Right atrium auricular region (tissue), 2 donors: ENCODE results near the gene CASKIN2. TPM values are rescaled to one million over a fixed set of nuclear protein-coding genes. Genes with fewer than 3 reads are reported as not detected.

Source experiments
- DNase-seq: peaks from one replicate; pipeline ENCODE4 v3.0.0-alpha.2; 2019; ENCODE audit warnings: low spot score
- H3K27ac ChIP-seq, 2 donors: fragments of 200-600 bp; sonication (generic); 1 replicate in 1 of 2; 2 replicates in 1 of 2; pipeline ENCODE4 v1.5.1; 2016 to 2019
- H3K27me3 ChIP-seq, 2 donors: fragments of 200-600 bp; sonication (generic); one replicate each; pipeline versions ENCODE4 v1.5.1 to v1.6.0; 2017 to 2019
- H3K36me3 ChIP-seq: fragments of 200-600 bp; sonication (generic); one replicate; pipeline ENCODE4 v1.5.1; 2016
- H3K4me1 ChIP-seq, 2 donors: fragments of 200-600 bp; sonication (generic); one replicate each; pipeline versions ENCODE4 v1.5.1 to v1.6.0; 2017 to 2019
- H3K4me3 ChIP-seq, 2 donors: fragments of 200-600 bp; sonication (generic); 1 replicate in 1 of 2; 2 replicates in 1 of 2; pipeline ENCODE4 v1.5.1; 2017 to 2019; ENCODE audit warnings: mild to moderate bottlenecking in 1 of 2, moderate library complexity in 1 of 2
- H3K9me3 ChIP-seq, 2 donors: fragments of 200-600 bp; sonication (generic); one replicate each; pipeline ENCODE4 v1.5.1; 2019
- total RNA-seq, 2 donors: library from RNA; depleted of rRNA; stranded (reverse); fragments of >200 nt; gene quantifications; one replicate each; pipeline ENCODE4 v1.1.0, GENCODE V29; 2016
- TF ChIP-seq, protein P1 (sequence below), 2 donors: fragments of 200-600 bp; sonication (generic); IDR thresholded peaks; one replicate each; pipeline ENCODE4 v1.5.1; 2019; ENCODE audit warnings: antibody characterized with exemption in 2 of 2

CASKIN2 gene
- total RNA-seq, 2 donors from 2014 or later: 18.3 to 28.7 TPM

DNA sequence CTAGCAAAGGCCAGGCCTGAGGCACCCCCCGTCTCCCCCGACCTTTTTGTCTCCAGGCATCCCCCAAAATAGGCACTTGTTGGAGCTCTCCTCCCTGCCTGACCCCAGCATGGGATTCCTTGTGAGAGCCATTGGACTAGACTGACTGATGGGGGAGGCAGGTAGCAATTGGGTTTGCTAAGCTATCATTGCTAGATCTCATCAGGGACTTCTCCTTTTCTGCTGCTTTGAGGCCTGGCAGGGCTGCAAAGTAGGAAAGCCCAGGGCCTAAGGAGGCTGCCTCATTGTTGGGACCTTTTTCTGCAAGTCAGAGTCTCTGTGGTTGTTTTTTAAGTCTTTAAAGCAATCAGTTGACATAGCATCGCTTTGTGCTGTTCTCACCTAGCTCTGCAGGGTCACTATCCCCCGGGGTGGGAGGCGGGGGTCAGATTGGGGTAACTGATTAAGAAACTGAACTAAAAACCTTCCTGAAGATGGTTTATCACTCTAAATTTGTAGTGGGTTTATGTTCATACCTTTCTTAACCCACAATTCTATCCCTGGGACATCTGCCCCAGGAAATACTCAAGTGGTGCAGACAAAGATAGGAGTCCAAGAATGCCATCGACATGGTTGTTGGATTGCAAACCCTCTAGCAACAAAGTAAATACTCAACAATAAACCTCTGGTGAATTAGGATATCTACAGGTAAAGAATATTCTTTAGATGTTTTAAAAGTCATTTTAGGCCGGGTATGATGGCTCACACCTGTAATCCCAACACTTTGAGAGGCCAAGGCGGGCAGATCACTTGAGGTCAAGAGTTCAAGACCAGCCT, 38.2 kb upstream of the CASKIN2 start:
- no peaks in the 10 kb centered on the region for H3K9me3 ChIP-seq
- no peak overlapping the region for H3K27ac ChIP-seq
- no peak for DNase-seq
- H3K4me1 ChIP-seq: peaks cover 0 to 19% of the 10 kb centered on the region in 2 donors
- no peak overlapping the region for H3K4me3 ChIP-seq
- TF ChIP-seq, protein P1, sequence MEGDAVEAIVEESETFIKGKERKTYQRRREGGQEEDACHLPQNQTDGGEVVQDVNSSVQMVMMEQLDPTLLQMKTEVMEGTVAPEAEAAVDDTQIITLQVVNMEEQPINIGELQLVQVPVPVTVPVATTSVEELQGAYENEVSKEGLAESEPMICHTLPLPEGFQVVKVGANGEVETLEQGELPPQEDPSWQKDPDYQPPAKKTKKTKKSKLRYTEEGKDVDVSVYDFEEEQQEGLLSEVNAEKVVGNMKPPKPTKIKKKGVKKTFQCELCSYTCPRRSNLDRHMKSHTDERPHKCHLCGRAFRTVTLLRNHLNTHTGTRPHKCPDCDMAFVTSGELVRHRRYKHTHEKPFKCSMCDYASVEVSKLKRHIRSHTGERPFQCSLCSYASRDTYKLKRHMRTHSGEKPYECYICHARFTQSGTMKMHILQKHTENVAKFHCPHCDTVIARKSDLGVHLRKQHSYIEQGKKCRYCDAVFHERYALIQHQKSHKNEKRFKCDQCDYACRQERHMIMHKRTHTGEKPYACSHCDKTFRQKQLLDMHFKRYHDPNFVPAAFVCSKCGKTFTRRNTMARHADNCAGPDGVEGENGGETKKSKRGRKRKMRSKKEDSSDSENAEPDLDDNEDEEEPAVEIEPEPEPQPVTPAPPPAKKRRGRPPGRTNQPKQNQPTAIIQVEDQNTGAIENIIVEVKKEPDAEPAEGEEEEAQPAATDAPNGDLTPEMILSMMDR (IDR thresholded peaks at IDR 0.05): no peak
- no peaks in the 10 kb centered on the region for H3K36me3 ChIP-seq
- no peaks in the 10 kb centered on the region for H3K27me3 ChIP-seq

- H3K4me3 ChIP-seq: no peak overlapping the region
- TF ChIP-seq, protein P1 (IDR thresholded peaks at IDR 0.05): no peak
- H3K4me1 ChIP-seq: peaks cover 0 to 16% of the 10 kb centered on the region in 2 donors
- H3K27ac ChIP-seq: no peak overlapping the region
- H3K36me3 ChIP-seq: no peaks in the 10 kb centered on the region
- no peaks in the 10 kb centered on the region for H3K9me3 ChIP-seq
- no peaks in the 10 kb centered on the region for H3K27me3 ChIP-seq
- no peak for DNase-seq
These were observed 37.3 kb upstream of the CASKIN2 start for GRCh38 chr17:75552425-75553294.

GRCh38 chr17:75551266-75551665, 35.9 kb upstream of the CASKIN2 start:
- no peak overlapping the region for H3K4me3 ChIP-seq
- peaks cover 0 to 9% of the 10 kb centered on the region in 2 donors for H3K4me1 ChIP-seq
- no peaks in the 10 kb centered on the region for H3K36me3 ChIP-seq
- TF ChIP-seq, protein P1 (IDR thresholded peaks at IDR 0.05): no peak
- no peaks in the 10 kb centered on the region for H3K27me3 ChIP-seq
- H3K9me3 ChIP-seq: no peaks in the 10 kb centered on the region
- DNase-seq: no peak
- H3K27ac ChIP-seq: no peak overlapping the region

DNA sequence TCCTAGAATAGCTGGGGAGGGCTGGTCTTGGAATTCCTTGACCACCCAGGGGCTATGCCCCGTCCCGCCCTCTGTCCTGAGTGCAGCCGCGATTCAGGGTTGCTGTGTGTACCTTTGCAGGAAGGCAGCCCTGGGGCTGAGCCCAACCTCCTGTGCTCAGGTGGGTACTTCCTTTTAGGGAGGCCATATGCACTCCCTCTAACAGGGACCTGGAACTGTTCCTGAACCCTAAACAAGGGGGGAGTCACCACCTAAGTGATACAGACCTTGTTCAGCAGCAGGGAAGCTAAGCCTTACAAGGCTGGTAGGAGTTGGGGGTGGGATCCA, 34.8 kb upstream of the CASKIN2 start:
- no peak for DNase-seq
- peaks cover 0 to 9% of the 10 kb centered on the region in 2 donors for H3K4me1 ChIP-seq
- TF ChIP-seq, protein P1 (IDR thresholded peaks at IDR 0.05): no peak
- no peaks in the 10 kb centered on the region for H3K36me3 ChIP-seq
- H3K4me3 ChIP-seq: no peak overlapping the region
- H3K27ac ChIP-seq: no peak overlapping the region
- no peaks in the 10 kb centered on the region for H3K27me3 ChIP-seq
- no peaks in the 10 kb centered on the region for H3K9me3 ChIP-seq

DNA sequence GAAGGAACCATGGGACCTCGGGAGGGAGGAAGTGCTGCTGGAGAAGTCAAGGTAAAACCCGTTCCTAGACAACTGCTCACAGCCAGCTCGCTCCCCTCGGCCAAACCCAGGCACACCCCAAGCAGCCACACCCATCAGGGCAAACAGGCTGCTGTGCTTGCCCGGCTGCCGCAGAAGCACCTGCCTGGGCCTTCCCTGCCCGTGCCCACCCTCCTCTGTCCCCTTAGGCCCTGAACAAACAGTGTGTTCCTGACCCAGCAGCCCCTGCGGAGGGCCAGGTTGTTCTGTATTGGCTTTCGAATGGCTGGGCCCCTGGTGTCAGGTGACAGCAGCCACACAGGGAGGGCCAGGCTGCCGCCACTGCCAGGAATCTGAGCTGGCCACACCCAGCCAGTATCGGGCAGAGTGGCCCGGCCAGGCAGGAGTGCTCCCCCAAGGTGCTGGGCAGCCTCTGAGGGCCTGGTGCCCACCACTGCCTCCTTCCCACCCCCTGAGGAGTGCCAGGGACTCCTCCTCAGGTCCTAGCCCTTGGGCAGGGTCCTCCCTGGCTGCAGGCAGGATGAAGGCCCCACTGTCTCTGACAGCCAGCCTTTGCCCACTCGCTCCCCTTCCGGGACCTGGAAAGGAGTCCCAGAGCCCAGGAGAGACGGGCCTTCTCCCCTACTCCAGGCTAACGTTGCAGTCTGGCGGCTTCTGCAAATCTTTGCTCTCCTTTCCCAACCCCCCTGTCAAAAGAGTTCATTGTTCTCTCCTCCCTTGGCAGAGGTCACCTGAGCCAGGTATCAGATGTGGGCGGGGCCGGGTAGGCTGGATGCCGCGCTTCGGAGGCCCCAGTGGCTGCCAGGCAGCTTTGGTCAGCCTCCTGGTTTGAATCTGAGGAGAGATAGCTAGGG, 34.2 kb upstream of the CASKIN2 start:
- Histone ChIP-seq H3K36me3 (no peaks in the 10 kb centered on the region), H3K27me3 (no peaks in the 10 kb centered on the region), H3K4me3 (no peak overlapping the region), H3K27ac (no peak overlapping the region), H3K9me3 (no peaks in the 10 kb centered on the region), H3K4me1 (peaks cover 0 to 9% of the 10 kb centered on the region in 2 donors)
- TF ChIP-seq, protein P1 (IDR thresholded peaks at IDR 0.05): no peak
- no peak for DNase-seq
